Skin of body (tissue), 2 donors: ENCODE data around the gene PDZD7. TPM values are rescaled to one million over a fixed set of nuclear protein-coding genes. Genes with fewer than 3 reads are reported as not detected.
"Not testable (repeated sequence)": the region's sequence is repeated elsewhere in the genome, so short reads cannot be mapped to it uniquely, and the experiment has no call there.

Experiments
- DNase-seq: peaks from one replicate; lab custom pipeline; 2025; lab: John Stamatoyannopoulos, UW
- total RNA-seq: library from RNA; depleted of rRNA; stranded (reverse); fragments of >200 nt; gene quantifications from one replicate; pipeline ENCODE4 v1.2.3, GENCODE V29; 2014

The PDZD7 gene
- total RNA-seq, 1 donor from 2014 or later, result 1.2 TPM

- DNase-seq, result peak; percentile 73
Observed at GRCh38 chr10:101041252-101041761, 10.4 kb upstream of the PDZD7 start.

- no peak for DNase-seq
Observed at GRCh38 chr10:101040851-101041250, 9.9 kb upstream of the PDZD7 start.

DNA sequence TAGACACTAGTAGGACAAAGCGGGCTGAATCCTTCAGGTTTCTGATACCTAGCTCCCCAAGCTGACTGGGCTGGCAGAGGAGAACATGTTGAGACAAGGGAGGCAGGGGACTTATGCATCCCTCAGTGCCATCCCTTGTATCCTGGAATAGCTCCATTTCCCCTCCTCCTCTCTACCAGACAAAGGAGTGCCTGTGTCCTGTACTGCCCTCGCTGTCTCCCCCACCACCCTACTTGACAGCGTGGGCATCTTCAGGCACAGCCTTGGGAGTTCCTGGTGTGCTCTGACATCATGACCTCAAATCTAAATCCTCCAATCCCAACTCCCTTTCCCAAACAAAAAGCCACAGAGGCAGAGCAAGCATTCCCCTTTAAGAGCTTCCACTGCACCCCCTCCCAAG lies 9.1 kb upstream of the PDZD7 start:
- DNase-seq, result no peak

DNA sequence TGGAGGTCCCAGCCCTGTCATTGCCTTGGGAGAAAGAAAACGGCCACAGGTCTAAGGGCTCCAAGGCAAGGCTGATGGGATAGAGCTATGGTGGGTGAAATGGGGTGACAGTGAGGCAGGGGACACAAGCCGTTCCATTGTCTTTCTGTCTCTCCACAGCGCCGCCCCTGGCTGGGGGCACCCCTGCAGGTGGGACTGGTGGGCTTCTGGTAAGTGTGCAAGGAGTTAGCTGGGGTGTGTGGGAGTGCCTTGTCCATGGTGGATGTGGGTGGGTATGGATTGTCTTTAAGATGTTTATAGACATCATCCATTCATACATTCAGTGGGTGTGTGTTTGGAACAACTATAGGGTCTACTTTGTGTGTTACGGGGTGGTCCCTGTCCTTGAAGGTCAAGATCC lies 7.6 kb upstream of the PDZD7 start:
- no peak for DNase-seq

DNA sequence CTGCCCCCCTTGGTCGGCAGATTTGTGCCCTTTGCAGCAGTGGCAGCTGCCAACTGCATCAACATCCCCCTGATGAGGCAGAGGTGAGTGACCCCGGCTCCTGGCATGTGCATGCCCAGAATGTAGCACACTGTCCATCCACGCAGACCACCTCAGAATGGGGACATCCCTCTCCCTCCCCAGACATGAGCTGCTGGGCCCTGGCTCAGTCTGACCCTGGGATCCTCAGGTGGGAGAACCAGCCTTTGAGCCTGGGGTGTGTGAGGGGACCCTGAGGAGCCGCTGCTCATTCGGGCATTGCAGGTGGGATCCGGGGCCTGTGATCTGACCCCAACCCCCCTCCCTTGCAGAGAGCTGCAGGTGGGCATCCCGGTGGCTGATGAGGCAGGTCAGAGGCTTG lies 5.8 kb upstream of the PDZD7 start:
- DNase-seq, result no peak

DNA sequence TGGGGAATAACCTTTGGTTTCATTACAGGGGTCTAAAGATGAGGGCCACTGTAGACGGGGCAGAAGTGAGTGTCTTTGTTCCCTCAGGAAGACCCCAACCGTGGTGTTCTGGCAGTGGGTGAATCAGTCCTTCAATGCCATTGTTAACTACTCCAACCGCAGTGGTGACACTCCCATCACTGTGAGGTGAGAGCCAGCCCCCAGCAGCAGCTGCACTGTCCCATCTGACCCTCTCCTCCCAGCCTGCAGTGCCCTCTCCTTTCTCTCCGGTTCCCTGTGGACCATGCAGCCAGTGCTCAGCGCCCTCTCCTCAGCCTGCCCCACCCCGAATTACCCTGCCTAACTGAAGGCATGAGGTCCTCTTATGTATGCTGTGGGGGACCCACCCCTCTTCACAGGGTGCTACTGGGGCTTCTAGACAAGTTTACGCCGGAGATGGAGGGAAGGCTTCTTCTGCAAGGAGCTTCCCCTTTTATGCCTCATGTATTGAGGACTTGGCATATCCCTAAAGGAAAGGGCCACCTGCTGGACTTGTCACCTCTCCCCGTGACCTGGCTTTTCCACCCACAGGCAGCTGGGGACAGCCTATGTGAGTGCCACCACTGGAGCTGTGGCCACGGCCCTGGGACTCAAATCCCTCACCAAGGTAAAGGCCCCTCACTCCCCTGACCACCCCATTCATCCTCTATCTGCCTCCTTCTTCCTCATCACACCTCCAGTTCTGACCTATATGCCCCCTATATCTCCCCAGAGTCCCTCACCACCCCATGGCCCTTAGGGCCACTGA lies 5.2 kb upstream of the PDZD7 start:
- DNase-seq, result no peak

DNA sequence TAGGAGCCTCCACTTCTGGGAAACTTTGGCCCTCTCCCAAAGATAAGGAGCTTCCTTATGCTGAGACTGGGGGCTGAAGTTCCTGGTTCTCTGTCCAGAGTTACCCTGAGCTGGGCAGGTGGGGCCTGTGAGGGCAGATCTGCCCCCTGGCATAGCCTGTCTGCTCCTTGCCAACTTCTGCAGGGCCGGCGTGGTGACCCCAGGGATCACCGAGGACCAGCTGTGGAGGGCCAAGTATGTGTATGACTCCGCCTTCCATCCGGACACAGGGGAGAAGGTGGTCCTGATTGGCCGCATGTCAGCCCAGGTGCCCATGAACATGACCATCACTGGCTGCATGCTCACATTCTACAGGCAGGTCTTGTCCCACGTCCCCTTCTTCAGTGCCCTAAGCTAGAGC lies 4.4 kb upstream of the PDZD7 start:
- DNase-seq, result no peak

- DNase-seq, result not testable (repeated sequence)
Observed at GRCh38 chr10:101034404-101034803, 3.5 kb upstream of the PDZD7 start.

- no peak for DNase-seq
Observed at GRCh38 chr10:101033276-101033675, 2.3 kb upstream of the PDZD7 start.

GRCh38 chr10:101032637-101033224 lies 1.8 kb upstream of the PDZD7 start:
- peak; percentile 82 for DNase-seq

DNA sequence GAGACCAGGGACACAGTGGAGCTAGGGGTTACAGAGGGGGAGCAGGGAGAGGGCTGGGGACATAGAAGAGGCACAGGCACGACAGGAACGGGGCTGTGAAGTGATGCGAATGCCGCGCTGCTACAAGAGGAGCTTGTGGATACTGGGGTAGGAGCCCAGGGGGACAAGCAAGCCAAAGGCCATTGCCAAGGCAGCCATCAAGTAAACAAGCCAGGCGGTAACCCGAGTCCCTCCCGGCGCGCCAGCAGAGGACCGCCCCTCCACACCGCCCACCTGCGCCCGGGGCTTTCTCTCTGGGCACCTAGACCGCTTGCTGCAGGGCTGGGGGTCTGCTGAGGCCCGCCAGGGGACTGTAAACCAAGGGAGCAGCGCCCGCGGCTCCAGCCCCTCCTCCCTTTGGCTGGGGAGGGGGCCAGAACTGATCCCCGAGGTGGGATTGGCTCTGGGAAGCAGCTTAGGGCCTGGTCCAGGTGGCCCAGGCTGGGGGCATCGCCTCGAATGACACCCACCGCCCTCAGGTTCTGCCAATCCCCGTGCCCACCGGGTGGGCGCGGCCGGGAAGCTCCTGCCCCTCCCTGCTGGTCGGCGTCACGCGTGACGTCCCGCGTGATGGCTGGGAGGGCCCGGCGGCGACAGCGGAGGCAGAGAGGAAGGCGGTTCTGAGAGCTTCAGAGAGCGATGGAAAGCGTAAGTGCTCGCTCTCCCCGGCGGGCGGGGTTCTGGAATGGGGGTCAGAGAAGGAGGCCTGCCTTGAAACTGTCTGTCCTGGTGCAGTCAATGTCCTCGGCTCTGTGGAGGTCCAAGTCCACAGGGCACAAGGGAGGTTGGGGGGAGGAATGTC lies 1.1 kb upstream of the PDZD7 start:
- DNase-seq, result peak; percentile 74

DNA sequence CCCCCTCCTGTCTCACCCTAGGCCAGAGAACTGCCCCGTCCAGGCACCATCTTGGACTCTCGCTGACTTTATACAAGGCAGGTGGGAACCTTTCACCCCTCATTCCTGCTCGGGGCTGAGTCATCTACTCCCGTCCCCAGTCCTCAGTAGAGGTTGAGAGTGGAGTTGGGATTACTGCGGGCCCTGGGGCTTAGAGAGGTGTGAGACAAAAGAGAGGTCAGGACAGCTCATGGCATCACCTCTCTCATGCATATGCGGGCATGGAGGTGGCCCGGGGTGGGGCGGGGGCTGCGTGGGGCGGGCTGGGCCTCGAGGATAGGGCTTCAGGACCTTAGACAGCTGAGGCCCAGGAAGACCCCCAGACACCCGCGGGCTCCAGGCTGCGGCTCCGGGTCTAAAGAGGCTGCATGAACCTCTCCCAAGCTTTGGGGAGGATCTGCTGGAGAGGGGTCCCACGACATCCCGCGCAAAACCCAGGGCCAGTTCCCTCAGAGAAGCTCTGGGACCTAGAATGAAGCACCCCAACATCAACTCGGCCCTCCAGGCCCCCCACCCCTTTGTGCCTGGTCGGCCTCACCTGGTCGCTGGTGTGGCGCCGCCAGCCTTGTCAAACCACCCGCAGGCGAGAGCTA lies 317 bp downstream of the PDZD7 start:
- DNase-seq, result no peak

- DNase-seq, result no peak
Observed at GRCh38 chr10:101029520-101030295, 1.2 kb downstream of the PDZD7 start.

GRCh38 chr10:101028446-101029337 lies 2.2 kb downstream of the PDZD7 start:
- no peak for DNase-seq

GRCh38 chr10:101027106-101027720 lies 3.7 kb downstream of the PDZD7 start:
- DNase-seq, result no peak

DNA sequence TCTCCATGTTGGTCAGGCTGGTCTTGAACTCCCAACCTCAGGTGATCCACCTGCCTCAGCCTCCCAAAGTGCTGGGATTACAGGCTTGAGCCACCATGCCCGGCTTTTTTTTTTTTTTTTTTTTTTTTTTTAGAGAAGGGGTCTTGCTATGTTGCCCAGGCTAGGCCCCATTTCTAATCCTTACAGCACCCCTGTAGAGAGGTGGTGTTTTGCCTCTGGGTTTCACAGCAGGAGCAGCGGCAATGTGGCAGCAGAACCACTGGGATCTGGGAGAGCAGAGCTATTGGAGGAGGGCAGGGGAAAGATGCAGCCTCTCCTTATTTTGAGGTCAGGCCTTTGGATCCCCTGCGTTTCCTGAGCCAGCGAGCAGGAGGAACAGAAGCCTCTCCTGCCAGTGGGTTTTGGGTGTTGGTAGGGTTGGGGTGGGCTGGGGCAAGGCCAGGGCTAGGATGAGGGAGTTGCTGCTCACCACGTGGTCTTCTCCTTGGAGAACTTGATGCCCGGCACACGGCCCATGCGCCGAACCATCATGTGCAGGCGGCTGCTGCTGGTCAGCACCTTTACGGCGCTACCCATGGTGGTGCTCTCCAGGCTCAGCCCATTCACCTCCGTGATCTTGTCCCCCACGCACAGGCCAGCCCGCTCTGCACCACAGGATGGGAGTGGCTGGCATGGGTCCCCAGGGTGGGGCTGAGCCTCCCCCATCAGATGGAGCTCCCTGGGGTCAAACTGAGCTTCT lies 7.8 kb downstream of the PDZD7 start:
- DNase-seq, result no peak

DNA sequence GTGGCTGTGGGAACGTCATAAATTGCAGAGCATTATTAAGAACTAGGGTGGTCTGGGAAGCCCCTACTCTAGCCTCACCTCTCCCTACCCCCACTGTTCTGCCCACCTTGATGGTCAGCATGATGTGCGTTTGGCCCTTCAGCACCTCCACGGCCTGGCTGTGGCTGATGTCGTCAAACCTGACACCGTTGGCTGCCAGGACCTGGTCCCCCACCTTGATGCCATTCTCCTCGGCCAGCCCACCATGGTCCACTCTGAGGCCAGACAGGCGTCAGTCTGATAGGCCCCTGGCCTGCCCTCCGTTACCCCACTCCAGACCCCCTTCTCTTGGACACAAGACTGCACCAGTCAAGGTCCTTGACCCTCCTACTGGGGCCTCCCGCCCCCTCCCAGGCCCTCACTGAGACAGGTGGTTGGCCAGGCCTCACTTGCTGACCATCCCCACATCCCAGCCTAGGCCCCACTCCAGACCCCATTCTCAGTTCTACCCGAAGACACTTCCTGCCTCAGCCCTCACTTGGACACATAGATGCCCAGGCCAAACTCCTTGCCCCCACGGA lies 9.2 kb downstream of the PDZD7 start:
- DNase-seq, result no peak

- no peak for DNase-seq
Observed at GRCh38 chr10:101021239-101021638, 9.7 kb downstream of the PDZD7 start.
